Measurements from ENCODE around the gene KANK3. TPM values are rescaled to one million over a fixed set of nuclear protein-coding genes. Genes with fewer than 3 reads are reported as not detected.

KANK3 gene
- total and polyA plus RNA-seq, 2 of the 8 experiments (the other 6 are each of a cell fraction or from before 2014, with no cell fraction given) = 2.5 to 4.2 TPM

DNA sequence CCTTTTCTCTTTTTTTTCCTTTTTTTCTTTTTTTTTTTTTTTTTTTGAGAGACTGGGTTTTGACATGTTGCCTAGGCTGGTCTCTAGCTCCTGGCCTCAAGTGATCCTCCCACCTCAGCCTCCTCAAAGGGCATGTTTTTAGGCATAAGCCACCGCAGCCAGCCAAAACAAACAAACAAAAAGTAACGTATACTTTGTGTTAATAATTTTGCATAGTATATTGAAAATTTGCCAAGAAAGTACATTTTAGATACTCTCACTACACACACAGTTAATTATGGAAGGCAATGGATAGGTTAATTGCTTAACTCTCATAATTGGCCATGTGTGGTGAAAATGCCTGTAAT, 45.5 kb upstream of the KANK3 start:
- POLR2A ChIA-PET (ENCODE audit: partially characterized antibody) = interaction anchor here (0.6 to 1.3 kb wide), 2 partner anchors 21 to 70 kb away, joined by 4 read pairs; no protein-coding TSS in a partner anchor
- H3K23ac ChIP-seq (ENCODE audit: insufficient read length) = no peak overlapping the region
- 50% methylated on average over 2 of the region's 2 CpGs; no CpG with 5 or more reads in 1 of the 2 experiments for WGBS, 2 experiments (ENCODE audit: extremely low coverage in 1 of 2, insufficient coverage in 1 of 2, insufficient read length in 1 of 2, insufficient replicate concordance in 2 of 2, low coverage in 1 of 2, low lambda C conversion rate in 2 of 2, missing lambda C conversion rate in 1 of 2)

More for the DNA sequence above, 45.5 kb upstream of the KANK3 start:
- no peak overlapping the region; a peak in 1 of 4 replicates for H3K4me2 ChIP-seq (ENCODE audit: insufficient read depth in 1 of 2, low read depth in 2 of 2, low read length in 2 of 2)
- FAIRE-seq = no peak
- H2BK120ac ChIP-seq (replicated peaks; ENCODE audit: low read depth, low read length) = no peak overlapping the region
- no peaks in the 10 kb centered on the region for H3K23me2 ChIP-seq (ENCODE audit: low read depth, low read length)
- H3K9me3 ChIP-seq (ENCODE audit: insufficient read depth in 2 of 2, low read depth in 1 of 2, low read length in 1 of 2) = peaks cover 0 to 5% of the 10 kb centered on the region in 2 experiments; a peak in 1 of 4 replicates
- no peak for TF ChIP-seq JUND (IDR thresholded peaks at IDR 0.05; ENCODE audit: low read length)
- TF ChIP-seq HDAC2 (IDR thresholded peaks at IDR 0.05; ENCODE audit: borderline replicate concordance in 1 of 2, low read depth in 2 of 2, low read length in 2 of 2) = no peak
- TF ChIP-seq POU5F1 (IDR thresholded peaks at IDR 0.05; ENCODE audit: low read depth, low read length) = no peak
- TF ChIP-seq TBP (IDR thresholded peaks at IDR 0.05; ENCODE audit: low read depth, low read length) = no peak
- H2AFZ ChIP-seq (ENCODE audit: low read length) = no peak overlapping the region
- H3K4ac ChIP-seq (replicated peaks; ENCODE audit: insufficient read length, low read depth, low read length) = no peak overlapping the region
- H4K8ac ChIP-seq (ENCODE audit: extremely low read depth, insufficient read depth, low read length) = no peak overlapping the region
- peaks cover 7 to 28% of the 10 kb centered on the region in 2 experiments for H3K79me2 ChIP-seq (ENCODE audit: control insufficient read depth in 1 of 2, insufficient read depth in 2 of 2, low read length in 2 of 2)
- peaks cover 4 to 6% of the 10 kb centered on the region in 2 experiments for H4K20me1 ChIP-seq (replicated peaks in 1 of 2; ENCODE audit: control insufficient read depth in 1 of 2, insufficient read depth in 2 of 2, low read length in 2 of 2)
- H2AK5ac ChIP-seq (ENCODE audit: low read depth, low read length) = no peak overlapping the region
- no peak overlapping the region for H3K56ac ChIP-seq (replicated peaks; ENCODE audit: insufficient read length, low read depth, low read length)
- CTCF ChIA-PET (ENCODE audit: partially characterized antibody) = interaction anchor here (0.6 to 1.4 kb wide), 2 partner anchors 36 to 103 kb away, joined by 4 read pairs; no protein-coding TSS in a partner anchor
- no peak overlapping the region for H2BK15ac ChIP-seq (ENCODE audit: low read length)
- H2BK20ac ChIP-seq (ENCODE audit: low read length) = no peak overlapping the region
- no peak overlapping the region for H3K4me3 ChIP-seq (ENCODE audit: extremely low read depth in 1 of 4, insufficient read depth in 2 of 4, low read depth in 3 of 4, low read length in 4 of 4)
- H2BK12ac ChIP-seq (ENCODE audit: low read depth, low read length) = no peak overlapping the region
- H4K5ac ChIP-seq (ENCODE audit: insufficient read length, low read depth, low read length) = no peak overlapping the region
- no peak overlapping the region for H3K18ac ChIP-seq (ENCODE audit: extremely low read depth, low read length)
- H3K27me3 ChIP-seq (replicated peaks in 1 of 4; ENCODE audit: control insufficient read depth in 3 of 4, extremely low read depth in 1 of 4, insufficient read depth in 3 of 4, low read length in 3 of 4) = no peaks in the 10 kb centered on the region
- H3K36me3 ChIP-seq (ENCODE audit: control insufficient read depth in 2 of 4, insufficient read depth in 4 of 4, low read length in 3 of 4) = no peaks in the 10 kb centered on the region
- no peak overlapping the region for H2BK5ac ChIP-seq (ENCODE audit: low read depth, low read length)
- no peak overlapping the region for H4K91ac ChIP-seq (replicated peaks; ENCODE audit: insufficient read length, low read length)
- H3K79me1 ChIP-seq (ENCODE audit: low read depth, low read length) = peaks cover 16% of the 10 kb centered on the region
- peaks cover 0 to 10% (median 4%) of the 10 kb centered on the region in 4 experiments; a peak in 6 of 7 replicates for H3K4me1 ChIP-seq (replicated peaks in 1 of 4; ENCODE audit: control insufficient read depth in 3 of 4, insufficient read depth in 4 of 4, low read length in 3 of 4)
- no peak overlapping the region for H3K9ac ChIP-seq (replicated peaks in 1 of 4; ENCODE audit: extremely low read depth in 1 of 4, low read depth in 3 of 4, low read length in 3 of 4)
- no peak overlapping the region for H3K14ac ChIP-seq (ENCODE audit: insufficient read length)
- DNase-seq (ENCODE audit: low read depth in 1 of 2, low spot score in 2 of 2) = no peak
- no peak overlapping the region for H3K27ac ChIP-seq (ENCODE audit: low read depth, low read length)
